ENCODE data around the gene EN2.

EN2 gene

DNA sequence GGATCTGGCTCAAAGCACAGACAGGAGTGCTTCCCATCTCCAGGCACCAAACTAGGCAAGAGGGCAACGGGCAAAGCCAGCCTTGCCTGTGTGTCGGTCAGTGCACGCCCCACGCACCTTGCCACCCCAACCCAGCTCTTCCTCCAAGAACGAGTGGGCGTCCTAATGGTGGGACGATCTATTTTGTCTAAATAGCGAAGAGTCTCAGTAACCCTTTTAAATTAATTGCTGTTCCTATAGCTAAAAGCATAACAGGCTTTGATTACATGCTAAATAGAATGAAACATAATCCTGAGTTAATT lies 12.2 kb downstream of the EN2 start:
- H3K4me3 ChIP-seq (ENCODE audit: low read depth, low read length) = no peak overlapping the region
- DNase-seq (ENCODE audit: low read depth) = no peak
- TF ChIP-seq, protein P1, sequence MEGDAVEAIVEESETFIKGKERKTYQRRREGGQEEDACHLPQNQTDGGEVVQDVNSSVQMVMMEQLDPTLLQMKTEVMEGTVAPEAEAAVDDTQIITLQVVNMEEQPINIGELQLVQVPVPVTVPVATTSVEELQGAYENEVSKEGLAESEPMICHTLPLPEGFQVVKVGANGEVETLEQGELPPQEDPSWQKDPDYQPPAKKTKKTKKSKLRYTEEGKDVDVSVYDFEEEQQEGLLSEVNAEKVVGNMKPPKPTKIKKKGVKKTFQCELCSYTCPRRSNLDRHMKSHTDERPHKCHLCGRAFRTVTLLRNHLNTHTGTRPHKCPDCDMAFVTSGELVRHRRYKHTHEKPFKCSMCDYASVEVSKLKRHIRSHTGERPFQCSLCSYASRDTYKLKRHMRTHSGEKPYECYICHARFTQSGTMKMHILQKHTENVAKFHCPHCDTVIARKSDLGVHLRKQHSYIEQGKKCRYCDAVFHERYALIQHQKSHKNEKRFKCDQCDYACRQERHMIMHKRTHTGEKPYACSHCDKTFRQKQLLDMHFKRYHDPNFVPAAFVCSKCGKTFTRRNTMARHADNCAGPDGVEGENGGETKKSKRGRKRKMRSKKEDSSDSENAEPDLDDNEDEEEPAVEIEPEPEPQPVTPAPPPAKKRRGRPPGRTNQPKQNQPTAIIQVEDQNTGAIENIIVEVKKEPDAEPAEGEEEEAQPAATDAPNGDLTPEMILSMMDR (IDR thresholded peaks at IDR 0.05; ENCODE audit: insufficient read depth, low read depth, low read length, missing control alignments) = no peak

DNA sequence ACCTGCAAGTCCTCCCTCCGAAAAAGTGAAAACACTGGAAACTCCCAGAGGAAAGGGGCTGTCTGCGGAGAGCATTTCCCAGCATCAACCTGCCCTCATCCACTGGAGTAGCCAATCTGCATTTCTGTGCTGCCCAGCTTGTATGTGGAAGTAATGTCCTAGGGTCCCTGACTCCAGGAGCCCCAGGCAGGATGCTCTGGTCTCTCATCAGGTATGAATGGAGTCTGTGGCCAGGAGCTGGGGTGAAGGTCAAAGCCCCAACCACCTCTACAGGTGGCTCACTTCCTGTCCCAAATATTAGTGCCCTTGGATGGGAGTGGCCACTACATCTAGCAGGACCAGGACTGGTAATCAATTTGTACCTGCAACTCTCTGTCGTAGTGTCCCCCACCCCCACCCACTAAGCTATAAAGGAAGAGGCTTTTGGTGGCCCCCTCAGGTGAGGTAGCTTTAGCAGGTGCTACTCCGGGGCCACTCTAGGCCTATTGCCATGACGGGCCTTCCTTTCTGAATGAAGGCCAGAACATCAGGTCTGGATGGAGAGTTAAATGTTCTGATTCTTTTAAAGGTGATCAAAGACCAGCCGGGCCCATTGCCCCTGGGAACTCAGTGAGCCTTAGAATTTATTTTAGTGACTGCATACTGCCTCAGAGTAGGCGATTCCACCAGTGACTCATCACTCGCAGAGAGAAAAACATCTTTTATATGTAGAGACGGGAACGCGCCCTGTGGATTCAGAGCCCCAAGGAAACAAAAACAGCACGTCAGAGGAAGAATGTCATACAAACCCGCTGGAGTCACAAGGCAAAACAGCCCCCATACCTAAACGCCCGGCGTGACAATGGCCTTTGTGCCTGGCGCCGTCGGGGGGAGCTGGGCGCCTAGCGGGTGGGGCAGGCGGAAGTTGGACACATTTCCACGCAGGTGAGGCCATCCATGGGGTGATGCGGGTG lies 13.0 kb downstream of the EN2 start:
- TF ChIP-seq, protein P1 (IDR thresholded peaks at IDR 0.05; ENCODE audit: insufficient read depth, low read depth, low read length, missing control alignments) = no peak
- DNase-seq (ENCODE audit: low read depth) = no peak

DNA sequence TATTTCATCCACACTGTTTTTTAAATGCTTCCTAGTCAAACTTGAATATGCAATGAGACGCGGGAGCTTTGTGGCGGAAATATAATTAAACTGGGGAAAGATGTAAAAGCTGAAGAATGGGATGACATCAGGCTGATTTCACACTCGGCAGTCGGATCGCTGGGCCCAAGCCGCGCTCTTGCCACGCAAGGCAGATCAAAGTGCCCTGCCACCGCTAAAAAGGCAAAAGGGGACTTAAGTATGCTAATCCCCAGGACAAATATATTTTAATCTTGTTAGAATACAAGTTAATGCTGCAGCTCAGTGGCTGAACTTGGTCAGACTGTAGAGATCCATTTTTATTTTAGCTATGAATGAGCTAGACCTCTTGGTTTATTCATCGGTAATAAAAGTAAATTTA lies 13.8 kb downstream of the EN2 start:
- H3K4me3 ChIP-seq (ENCODE audit: low read depth, low read length) = no peak overlapping the region
- peak; percentile 22 for DNase-seq (ENCODE audit: low read depth)
- TF ChIP-seq, protein P1 (IDR thresholded peaks at IDR 0.05; ENCODE audit: insufficient read depth, low read depth, low read length, missing control alignments) = no peak

More for the DNA sequence above, 13.0 kb downstream of the EN2 start:
- H3K4me3 ChIP-seq (ENCODE audit: low read depth, low read length) = no peak overlapping the region

DNA sequence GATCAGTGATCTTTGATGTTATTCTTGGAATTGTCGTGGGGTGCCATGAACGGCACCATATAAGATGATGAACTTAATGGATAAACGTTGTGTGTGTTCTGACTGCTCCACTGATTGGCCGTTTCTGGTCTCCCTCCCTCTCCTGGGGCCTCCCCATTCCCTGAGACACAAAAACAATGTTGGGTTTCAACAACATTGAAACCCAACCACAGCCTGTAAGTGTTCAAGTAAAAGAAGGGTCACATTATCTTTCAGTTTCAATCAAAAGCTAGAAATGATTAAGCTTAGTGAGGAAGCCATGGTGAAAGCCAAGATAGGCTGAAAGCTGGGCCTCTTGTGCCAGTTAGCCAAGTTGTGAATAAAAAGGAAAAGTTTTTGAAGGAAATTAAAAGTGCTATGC lies 19.5 kb downstream of the EN2 start:
- peak; percentile 67 for DNase-seq (ENCODE audit: low read depth)
- no peak overlapping the region for H3K4me3 ChIP-seq (ENCODE audit: low read depth, low read length)
- TF ChIP-seq, protein P1 (IDR thresholded peaks at IDR 0.05; ENCODE audit: insufficient read depth, low read depth, low read length, missing control alignments) = no peak

DNA sequence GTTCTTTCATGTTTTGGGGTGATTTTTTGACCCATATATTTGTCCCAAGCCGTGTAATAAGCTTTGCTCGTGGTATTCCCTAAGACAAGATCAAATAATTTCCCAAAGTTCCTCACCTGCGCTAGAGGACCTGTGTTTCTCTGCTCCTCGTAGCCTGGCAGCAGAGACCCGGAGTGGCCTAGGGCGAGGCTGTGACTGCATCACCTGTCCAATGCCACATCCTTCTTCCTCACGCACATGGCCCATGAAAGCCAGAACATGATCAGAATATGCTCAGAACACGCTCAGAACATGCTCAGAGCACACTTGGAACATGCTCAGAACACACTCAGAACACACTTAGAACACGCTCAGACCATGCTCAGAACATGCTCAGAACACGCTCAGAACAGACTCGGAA lies 23.8 kb downstream of the EN2 start:
- no peak overlapping the region for H3K4me3 ChIP-seq (ENCODE audit: low read depth, low read length)
- DNase-seq (ENCODE audit: low read depth) = no peak
- TF ChIP-seq, protein P1 (IDR thresholded peaks at IDR 0.05; ENCODE audit: insufficient read depth, low read depth, low read length, missing control alignments) = no peak

DNA sequence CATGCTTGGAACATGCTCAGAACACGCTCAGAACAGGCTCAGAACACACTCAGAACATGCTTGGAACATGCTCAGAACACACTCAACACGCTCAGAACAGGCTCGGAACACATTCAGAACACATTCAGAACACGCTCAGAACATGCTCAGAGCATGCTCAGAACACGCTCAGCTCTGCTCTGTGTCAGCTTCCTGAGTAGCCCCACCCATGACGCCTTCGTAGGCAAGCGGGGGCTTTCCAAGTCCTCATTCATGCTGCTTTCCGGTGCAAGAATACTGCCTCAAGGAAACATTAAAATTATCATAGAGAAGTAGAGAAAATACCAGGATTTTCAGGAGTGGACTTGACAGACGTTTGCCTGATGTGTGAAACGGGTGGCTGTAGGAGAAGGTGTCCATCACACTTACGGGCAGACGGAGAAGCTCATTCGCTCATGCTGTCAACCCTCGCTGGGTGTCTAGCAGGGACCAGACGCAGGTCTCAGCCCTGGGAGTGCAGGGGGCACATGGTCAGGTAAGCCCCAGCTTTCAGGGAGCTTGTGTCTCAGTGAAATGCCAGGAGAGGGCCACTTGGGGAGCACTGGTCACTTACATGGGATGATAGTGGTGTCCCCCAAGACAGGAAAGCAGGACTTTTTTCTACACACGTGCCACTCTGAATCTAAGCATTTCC lies 24.7 kb downstream of the EN2 start:
- TF ChIP-seq, protein P1 (IDR thresholded peaks at IDR 0.05; ENCODE audit: insufficient read depth, low read depth, low read length, missing control alignments) = no peak
- no peak overlapping the region for H3K4me3 ChIP-seq (ENCODE audit: low read depth, low read length)
- DNase-seq (ENCODE audit: low read depth) = peak; percentile 24

Measured in GM12865 (cell line).